ENCODE data around the gene NFILZ. TPM values are rescaled to one million over a fixed set of nuclear protein-coding genes. Genes with fewer than 3 reads are reported as not detected.

Gene NFILZ
- total RNA-seq, 2 experiments from 2014 or later, result not detected

DNA sequence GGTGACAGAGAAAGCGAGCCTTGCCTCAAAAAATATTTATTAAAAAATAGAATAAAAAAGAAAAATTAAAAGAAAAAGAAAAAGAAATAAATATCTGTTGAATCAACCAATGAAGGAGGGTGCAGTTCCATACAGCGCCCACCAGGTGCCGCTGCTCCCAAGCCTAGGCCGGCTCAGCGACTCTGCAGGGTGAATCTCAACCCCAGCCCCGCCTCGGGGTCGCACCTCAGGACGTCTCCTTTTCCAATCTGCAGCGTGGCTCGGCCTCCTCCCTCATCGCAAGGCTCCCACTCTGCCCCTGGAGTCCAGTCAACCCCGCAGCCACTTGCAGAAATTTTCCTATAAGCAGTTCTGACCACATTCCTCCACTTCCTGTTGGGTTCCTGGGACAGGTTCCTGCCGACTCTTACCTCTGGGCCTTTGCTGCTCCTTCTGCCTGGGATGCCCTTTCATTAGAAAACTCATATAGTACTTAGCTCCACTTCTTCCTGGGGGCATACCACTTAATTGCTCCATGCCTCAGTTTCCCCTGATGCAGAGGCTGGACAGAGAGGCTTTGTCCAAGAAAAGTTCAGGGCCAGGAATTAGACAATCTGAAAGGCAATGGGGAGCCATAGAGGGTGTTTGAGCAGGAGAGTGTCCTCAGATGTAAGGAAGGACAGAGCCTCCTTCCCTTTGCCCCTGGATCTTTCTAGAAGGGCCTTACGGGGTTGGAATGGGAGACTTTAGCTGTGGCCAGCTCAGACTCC is 24.3 kb downstream of the NFILZ start:
- TF ChIP-seq EZH2phosphoT487 (IDR thresholded peaks at IDR 0.05; ENCODE audit: borderline replicate concordance, low read depth, low read length), result no peak
- peak; percentile 91 for TF ChIP-seq CTCF (conservative IDR thresholded peaks at IDR 0.05; ENCODE audit: low read length)
- DNase-seq (ENCODE audit: low spot score), result peak; percentile 71
- Histone ChIP-seq H3K4me2 (ENCODE audit: low read length) (peak overlapping the region; percentile 43), H3K36me3 (ENCODE audit: insufficient read depth, low read length) (no peaks in the 10 kb centered on the region), H3K9me3 (ENCODE audit: low read length) (no peaks in the 10 kb centered on the region), H3K79me2 (ENCODE audit: insufficient read depth, low read depth, low read length) (no peaks in the 10 kb centered on the region), H4K20me1 (ENCODE audit: insufficient read depth, low read length) (no peaks in the 10 kb centered on the region), H3K9me2 (ENCODE audit: insufficient read depth, low read length) (no peaks in the 10 kb centered on the region), H3K27ac (ENCODE audit: low read depth, low read length, poor library complexity, severe bottlenecking) (no peak overlapping the region), H3K4me1 (ENCODE audit: insufficient read depth, low read length, poor library complexity, severe bottlenecking) (peaks cover 7% of the 10 kb centered on the region), H2AFZ (ENCODE audit: low read length) (peak overlapping the region; percentile 52; the same call in 1 of the 2 replicates), H3K4me3 (ENCODE audit: low read depth, low read length, poor library complexity, severe bottlenecking) (no peak overlapping the region)
- ChIA-PET POLR2A (interaction anchor here (0.6 kb wide), 2 partner anchors 66 to 1959 kb away, joined by 3 read pairs; no protein-coding TSS in a partner anchor), CTCF (ENCODE audit: unreplicated experiment) (interaction anchor here (0.9 kb wide), 1 partner anchor 40 kb away, joined by 3 read pairs; no protein-coding TSS in a partner anchor)
- BruUV-seq (replicated peaks), result no TSS peak
- intact Hi-C loops (cut with micrococcal nuclease; ENCODE audit: unreplicated experiment), result loop anchor here (1.0 to 5.0 kb wide), 2 partner anchors 40 to 423 kb away; no protein-coding TSS in a partner anchor

GRCh38 chr19:8655340-8655709 is 24.9 kb downstream of the NFILZ start:
- H3K27ac ChIP-seq (ENCODE audit: low read depth, low read length, poor library complexity, severe bottlenecking), result no peak overlapping the region

More at GRCh38 chr19:8655340-8655709, 24.9 kb downstream of the NFILZ start:
- H3K9me3 ChIP-seq (ENCODE audit: low read length), result no peaks in the 10 kb centered on the region
- DNase-seq (ENCODE audit: low spot score), result peak; percentile 43
- peaks cover 7% of the 10 kb centered on the region for H3K4me1 ChIP-seq (ENCODE audit: insufficient read depth, low read length, poor library complexity, severe bottlenecking)
- no peak overlapping the region for H3K4me3 ChIP-seq (ENCODE audit: low read depth, low read length, poor library complexity, severe bottlenecking)
- no TSS peak for BruUV-seq (replicated peaks)
- no peaks in the 10 kb centered on the region for H4K20me1 ChIP-seq (ENCODE audit: insufficient read depth, low read length)
- H3K4me2 ChIP-seq (ENCODE audit: low read length), result peak overlapping the region; percentile 43; the same call in 1 of the 2 replicates
- ChIA-PET CTCF (ENCODE audit: unreplicated experiment) (no interaction called here), POLR2A (no interaction called here)
- H3K9me2 ChIP-seq (ENCODE audit: insufficient read depth, low read length), result no peaks in the 10 kb centered on the region
- peak overlapping the region; percentile 52; the same call in 1 of the 2 replicates for H2AFZ ChIP-seq (ENCODE audit: low read length)
- no peaks in the 10 kb centered on the region for H3K79me2 ChIP-seq (ENCODE audit: insufficient read depth, low read depth, low read length)
- TF ChIP-seq EZH2phosphoT487 (IDR thresholded peaks at IDR 0.05; ENCODE audit: borderline replicate concordance, low read depth, low read length) (no peak), CTCF (conservative IDR thresholded peaks at IDR 0.05; ENCODE audit: low read length) (no peak)
- intact Hi-C loops (cut with micrococcal nuclease; ENCODE audit: unreplicated experiment), result loop anchor here (5.0 kb wide), 1 partner anchor 422 kb away; no protein-coding TSS in a partner anchor
- no peaks in the 10 kb centered on the region for H3K36me3 ChIP-seq (ENCODE audit: insufficient read depth, low read length)
